Measurements from ENCODE around the gene SRPRB.

DNA sequence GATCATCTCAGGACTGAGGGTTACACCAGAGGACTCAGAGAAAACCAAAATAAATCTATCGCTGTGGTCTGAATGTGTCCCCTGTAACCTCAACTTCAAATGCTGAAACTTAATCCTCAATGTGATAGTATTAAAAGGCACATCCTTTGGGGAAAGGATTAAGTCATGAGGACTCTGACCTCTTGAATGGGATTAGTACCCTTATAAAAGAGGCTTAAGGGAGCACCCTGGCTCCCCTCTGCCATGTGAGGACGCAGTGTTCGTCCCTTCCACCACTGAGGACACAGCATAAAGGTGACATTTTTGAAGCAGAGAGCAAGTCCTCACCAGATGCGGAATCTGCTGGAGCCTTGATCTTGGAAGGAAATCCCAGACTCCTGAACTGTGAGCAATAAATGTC lies 39.5 kb downstream of the SRPRB start:
- no peak for TF ChIP-seq EZH2phosphoT487 (IDR thresholded peaks at IDR 0.05; ENCODE audit: low read depth)
- TF ChIP-seq, protein P1, sequence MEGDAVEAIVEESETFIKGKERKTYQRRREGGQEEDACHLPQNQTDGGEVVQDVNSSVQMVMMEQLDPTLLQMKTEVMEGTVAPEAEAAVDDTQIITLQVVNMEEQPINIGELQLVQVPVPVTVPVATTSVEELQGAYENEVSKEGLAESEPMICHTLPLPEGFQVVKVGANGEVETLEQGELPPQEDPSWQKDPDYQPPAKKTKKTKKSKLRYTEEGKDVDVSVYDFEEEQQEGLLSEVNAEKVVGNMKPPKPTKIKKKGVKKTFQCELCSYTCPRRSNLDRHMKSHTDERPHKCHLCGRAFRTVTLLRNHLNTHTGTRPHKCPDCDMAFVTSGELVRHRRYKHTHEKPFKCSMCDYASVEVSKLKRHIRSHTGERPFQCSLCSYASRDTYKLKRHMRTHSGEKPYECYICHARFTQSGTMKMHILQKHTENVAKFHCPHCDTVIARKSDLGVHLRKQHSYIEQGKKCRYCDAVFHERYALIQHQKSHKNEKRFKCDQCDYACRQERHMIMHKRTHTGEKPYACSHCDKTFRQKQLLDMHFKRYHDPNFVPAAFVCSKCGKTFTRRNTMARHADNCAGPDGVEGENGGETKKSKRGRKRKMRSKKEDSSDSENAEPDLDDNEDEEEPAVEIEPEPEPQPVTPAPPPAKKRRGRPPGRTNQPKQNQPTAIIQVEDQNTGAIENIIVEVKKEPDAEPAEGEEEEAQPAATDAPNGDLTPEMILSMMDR (IDR thresholded peaks at IDR 0.05; ENCODE audit: low read depth, low read length) = no peak

All from OCI-LY3 (cell line).